Right kidney (tissue), 1 donor: ENCODE measurements around the gene ARHGAP12.
"Not testable (repeated sequence)": the region's sequence is repeated elsewhere in the genome, so short reads cannot be mapped to it uniquely, and the experiment has no call there.

Experiments used
- DNase-seq: peaks from one replicate; pipeline ENCODE4 v3.0.0-alpha.2; 2016

The ARHGAP12 gene

GRCh38 chr10:31820778-31821369 is 107.8 kb downstream of the ARHGAP12 start:
- DNase-seq, result no peak

GRCh38 chr10:31820096-31820495 is 108.5 kb downstream of the ARHGAP12 start:
- no peak for DNase-seq

DNA sequence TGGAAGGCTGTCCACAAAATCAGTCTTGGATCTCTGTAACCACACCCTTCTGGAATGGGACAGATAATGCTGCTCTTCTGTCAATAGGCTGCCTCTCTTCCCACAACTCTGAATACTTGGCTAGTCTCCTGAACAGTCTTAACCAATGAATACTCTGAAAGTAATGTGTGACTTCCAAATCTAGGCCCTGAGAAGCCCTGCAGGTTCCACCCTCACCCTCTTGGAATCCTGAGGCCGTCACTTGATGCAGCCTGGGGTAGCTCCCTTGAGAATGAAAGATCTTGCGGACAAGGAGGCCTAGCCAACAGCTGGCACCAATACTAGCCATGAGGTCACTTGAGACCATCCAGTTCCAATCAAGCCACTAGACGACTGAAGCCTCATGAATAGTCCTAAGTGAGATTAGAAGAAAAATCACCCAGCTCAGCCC is 109.2 kb downstream of the ARHGAP12 start:
- no peak for DNase-seq

- DNase-seq, result no peak
Measured at GRCh38 chr10:31816318-31816717, 112.3 kb downstream of the ARHGAP12 start.

GRCh38 chr10:31808258-31809218 is 120.1 kb downstream of the ARHGAP12 start:
- DNase-seq, result peak; percentile 36

GRCh38 chr10:31804352-31804810 is 124.2 kb downstream of the ARHGAP12 start:
- no peak for DNase-seq

- no peak for DNase-seq
Measured at GRCh38 chr10:31803606-31804351, 124.9 kb downstream of the ARHGAP12 start.

- no peak for DNase-seq
Measured at GRCh38 chr10:31799181-31799580, 129.4 kb downstream of the ARHGAP12 start.

DNA sequence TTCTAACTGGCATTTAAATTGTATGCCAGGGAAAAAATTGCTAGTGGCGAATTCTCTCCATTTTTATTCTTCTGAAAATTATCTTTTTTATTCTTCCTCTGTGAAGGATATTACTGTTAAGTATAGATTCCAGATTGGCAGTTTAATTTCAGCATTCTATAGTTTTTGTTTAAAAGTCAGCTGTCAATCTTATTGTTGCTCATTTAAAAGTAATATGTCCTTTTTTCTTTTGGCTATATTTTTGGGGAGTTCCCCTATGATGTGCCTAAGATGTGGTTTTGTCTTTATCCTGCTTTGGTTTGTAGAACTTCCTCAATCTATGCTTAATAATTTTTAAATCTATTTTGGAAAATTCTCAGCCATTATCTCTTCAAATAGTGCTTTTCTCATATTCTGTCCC is 135.9 kb downstream of the ARHGAP12 start:
- no peak for DNase-seq

DNA sequence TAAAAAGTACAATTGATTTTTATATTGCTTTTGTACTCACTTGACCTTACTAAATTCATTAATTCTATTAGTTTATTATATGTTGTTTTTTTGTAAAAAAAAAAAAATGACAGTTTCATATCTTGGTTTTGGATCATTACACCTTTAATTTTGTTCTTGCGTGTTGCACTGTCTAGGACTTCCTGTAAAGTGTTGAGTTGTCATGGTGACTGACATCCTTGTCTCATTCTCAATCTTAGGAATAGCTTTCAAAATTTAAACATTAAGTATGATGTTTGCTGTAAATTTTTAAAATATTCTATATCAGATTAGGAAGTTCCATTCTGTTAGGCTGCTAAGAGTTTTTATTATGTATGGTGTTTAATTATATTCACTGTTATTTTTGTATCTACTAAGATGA is 139.1 kb downstream of the ARHGAP12 start:
- no peak for DNase-seq

DNA sequence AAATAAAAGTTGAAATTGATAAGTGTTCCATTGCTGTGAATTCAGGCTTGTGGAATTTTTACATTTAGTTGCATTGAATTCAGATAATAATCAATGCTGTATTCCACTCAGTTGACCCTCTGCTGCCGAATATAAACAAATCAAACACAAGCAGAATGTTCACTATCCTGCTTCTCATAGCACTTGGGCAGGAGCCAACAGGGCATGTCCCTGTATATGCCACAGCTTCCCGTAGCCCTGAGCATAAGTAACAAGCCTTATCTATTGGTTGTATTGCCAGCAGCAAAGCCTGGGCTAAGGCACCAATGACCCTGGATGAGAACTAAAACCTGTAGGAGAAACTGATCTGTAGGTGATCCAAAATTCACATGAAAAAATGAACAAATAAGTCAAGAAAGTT is 145.9 kb downstream of the ARHGAP12 start:
- DNase-seq, result no peak

DNA sequence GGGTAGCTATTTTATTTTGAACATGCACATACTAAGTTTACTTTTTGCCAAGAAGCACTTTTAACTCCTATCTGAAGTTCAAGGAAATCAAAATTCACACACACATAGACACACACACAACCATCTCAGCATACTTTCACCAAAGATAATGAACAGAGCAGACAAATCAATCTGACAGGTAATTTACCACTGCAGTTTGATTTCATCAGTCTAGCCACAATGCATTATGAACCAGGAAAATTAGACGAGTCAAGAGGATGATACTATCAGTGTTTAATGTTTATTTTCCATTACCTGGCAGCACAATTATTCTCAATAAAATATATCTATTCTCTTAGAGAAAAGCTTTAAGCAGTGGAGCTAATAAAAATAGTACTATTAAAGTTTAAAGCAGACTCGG is 147.9 kb downstream of the ARHGAP12 start:
- no peak for DNase-seq

DNA sequence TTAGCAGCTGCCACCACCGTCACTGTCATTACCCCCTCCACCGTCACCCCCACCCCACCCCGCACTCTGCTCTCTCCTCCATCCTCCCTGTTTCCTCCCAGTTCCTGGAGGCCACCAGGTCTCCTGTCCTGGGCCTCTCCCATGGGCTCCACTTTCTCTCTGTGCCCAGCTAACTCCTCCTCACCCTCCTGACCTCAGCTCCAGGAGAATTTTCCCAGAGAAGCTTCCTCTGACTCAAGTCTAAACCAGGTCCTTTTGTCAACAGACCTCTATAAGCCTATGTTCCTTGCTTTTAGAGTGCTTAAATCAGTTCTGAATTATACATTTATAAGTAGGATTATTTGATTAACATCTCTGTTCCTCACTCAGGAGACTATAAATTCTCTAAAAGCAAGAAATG is 150.0 kb downstream of the ARHGAP12 start:
- no peak for DNase-seq

DNA sequence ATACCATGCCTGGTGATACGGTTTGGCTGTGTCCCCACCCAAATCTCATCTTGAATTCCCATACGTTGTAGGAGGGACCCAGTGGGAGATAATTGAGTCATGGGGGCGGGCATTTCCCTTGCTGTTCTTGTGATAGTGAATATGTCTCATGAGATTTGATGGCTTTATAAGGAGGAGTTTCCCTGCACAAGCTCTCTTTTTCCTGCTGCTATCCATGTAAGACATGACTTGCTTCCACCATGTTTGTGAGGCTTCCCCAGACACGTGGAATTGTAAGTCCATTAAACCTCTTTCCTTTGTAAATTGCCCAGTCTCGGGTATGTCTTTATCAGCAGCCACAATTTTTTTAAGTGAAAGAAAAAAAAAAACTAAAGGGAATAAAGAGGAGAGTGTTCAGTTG is 152.5 kb downstream of the ARHGAP12 start:
- DNase-seq, result no peak

DNA sequence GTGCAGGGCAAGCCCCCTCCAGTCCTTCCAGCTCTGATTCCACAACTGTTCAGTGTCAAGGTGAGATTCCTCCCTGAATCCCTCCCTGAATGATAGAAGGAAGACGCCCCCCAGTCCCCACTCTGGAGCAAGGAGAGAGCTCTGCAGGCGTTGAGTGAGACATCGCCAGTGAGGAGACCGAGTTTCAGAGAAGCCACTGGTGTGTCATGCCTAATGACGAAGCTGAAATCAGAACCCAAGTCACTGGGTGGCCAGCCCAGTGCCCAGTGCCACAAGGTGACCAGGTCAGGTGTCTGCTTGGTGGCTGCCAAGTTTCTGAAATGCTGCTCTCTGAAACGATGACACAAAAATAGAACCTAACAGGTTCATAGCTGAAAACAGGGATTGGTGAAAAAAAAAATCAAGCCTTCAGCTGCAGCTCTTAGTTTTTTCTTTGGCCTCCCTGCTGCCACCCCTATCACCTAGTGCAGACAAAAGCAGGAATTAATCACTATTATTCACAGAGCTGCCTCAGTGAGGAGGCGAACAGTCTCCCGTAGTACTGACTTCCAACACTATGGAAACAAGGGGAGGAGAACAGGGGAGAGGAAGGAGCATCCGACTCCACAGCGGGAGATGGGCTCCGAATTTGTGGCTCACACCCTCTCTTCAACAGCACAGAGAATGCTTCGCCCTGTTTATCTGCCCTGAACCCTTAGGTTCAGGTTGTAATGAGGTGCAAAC is 153.5 kb downstream of the ARHGAP12 start:
- DNase-seq, result no peak

DNA sequence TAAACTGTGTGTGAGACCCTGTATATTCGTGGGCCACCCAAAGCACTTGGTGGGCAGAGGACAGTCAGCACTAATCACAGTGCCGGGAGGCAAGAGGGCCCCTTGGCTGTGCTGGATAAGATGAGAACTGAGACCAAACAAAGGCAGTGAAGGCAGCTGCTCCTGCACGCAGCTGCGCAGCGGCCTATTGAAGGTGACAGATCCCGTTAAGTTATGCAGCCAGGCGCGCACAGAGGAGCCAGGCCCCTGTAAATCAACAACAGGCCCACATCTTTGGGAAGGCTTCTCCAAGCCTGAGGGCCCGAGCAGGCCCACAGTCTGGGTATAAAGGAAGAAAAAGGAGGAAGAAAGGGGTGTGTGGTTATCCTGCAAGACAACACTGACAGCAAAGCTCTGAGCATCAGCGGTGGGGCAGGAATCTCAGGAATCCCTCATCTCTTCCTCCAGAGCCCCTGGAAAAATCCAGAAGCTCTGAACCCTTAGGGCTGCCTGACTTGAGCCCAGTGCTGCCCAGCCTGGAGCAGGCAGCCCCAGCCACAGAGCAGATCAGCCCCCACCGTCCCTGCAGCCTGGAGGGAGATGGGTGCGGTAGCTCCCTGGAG is 154.2 kb downstream of the ARHGAP12 start:
- DNase-seq, result no peak

- DNase-seq, result no peak
Measured at GRCh38 chr10:31773749-31774298, 154.8 kb downstream of the ARHGAP12 start.

DNA sequence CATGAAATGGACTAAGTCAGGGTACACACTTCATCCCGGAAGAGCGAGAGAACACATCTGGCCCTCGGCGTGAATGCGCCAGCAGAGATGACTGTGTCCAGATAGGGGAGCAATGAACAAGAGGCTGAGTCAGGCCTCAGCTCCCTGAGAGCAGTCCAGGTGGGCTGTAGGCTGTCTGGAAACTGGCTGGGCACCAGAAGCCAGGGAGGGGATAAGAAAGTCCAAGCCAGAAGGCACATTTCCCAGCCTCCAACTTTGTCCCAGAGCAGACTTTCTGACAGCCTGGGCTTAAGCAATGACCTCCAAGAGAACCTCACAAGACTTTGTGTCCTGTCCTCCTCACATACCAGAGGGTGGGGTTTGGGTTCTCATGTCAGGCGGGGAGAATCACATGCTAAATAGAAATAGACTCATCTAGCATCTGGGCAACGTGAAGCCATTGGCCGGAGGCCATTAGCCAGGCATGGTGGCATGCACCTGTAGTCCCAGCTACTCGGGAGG is 157.2 kb downstream of the ARHGAP12 start:
- DNase-seq, result no peak

DNA sequence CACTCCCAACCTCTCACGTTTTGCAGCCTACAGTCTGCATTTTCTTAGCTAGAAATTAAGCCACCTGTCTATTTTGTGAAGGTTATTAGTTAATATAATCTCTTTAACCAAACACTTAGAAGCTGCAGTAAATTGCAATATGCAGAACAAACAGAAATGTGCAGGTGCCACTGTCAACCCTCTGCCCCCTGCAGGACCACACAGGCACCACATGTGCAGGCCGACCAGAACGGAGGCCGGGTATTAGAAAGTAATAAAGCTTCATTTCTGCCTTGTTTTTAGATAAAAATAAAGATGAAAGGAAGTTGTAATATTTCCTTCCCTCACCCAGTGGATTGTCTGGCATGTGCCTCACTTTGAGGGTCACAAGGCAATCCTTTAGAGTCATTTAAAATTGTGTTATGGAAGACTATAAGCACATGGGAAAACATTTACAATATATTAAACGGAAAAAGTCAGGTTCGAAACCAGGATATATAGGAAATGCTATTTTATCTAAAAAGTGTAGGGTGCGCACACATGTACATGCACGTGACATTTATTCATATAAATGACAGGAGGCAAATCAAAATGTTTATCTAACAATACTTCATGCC is 158.2 kb downstream of the ARHGAP12 start:
- no peak for DNase-seq

DNA sequence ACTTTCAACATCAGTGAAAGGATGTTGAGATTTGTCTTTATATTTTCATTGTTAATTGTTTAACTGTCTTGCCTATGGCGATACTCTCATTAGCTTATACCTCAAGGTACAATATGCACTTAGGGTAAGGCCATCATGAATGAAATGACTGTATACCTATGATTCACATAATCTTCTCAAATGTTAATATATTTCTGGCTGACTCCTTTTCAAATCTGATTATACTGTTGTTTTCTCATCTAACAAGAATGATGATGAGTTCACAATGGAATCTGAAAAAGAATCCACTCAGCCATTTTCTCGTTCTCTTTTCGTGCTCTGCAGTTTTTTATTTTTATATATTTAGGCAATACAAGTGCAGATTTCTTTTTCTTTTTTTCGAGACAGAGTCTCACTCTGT is 159.1 kb downstream of the ARHGAP12 start:
- no peak for DNase-seq

GRCh38 chr10:31768935-31769334 is 159.7 kb downstream of the ARHGAP12 start:
- DNase-seq, result not testable (repeated sequence)
